ENCODE measurements around the gene TTF2. TPM values are rescaled to one million over a fixed set of nuclear protein-coding genes. Genes with fewer than 3 reads are reported as not detected.

Gene TTF2
- total and polyA plus RNA-seq, 2 of the 8 experiments (the other 6 are each of a cell fraction or from before 2014, with no cell fraction given) = 16.9 to 89.6 TPM

- no peak for TF ChIP-seq KDM1A (IDR thresholded peaks at IDR 0.05; ENCODE audit: borderline replicate concordance, low read length)
- TF ChIP-seq SIX5 (IDR thresholded peaks at IDR 0.05; ENCODE audit: low read depth, low read length) = no peak
- TF ChIP-seq POLR2A (IDR thresholded peaks at IDR 0.05; ENCODE audit: control extremely low read depth in 1 of 2, low read depth in 2 of 2, low read length in 2 of 2) = no peak
Observed at GRCh38 chr1:117032681-117033539, 27.2 kb upstream of the TTF2 start (continued).
